PC-9 (cell line): ENCODE measurements around the gene CLSTN1.

Source experiments
- CTCF ChIP-seq: fragments of 200-600 bp; sonication (generic); conservative IDR thresholded peaks from 2 replicates; pipeline ENCODE4 v1.6.1; 2017; ENCODE audit warnings: mixed run types, antibody characterized with exemption, mild to moderate bottlenecking, moderate library complexity
- EZH2 ChIP-seq: fragments of 200-600 bp; sonication (generic); IDR thresholded peaks from 2 replicates; pipeline ENCODE4 v1.8.0; 2017; ENCODE audit warnings: antibody characterized with exemption, low read depth

GRCh38 chr1:9801909-9802308 is 21.9 kb downstream of the CLSTN1 start:
- TF ChIP-seq CTCF (no peak), EZH2 (no peak)
